Measurements from ENCODE around the gene MYD88.

The MYD88 gene

DNA sequence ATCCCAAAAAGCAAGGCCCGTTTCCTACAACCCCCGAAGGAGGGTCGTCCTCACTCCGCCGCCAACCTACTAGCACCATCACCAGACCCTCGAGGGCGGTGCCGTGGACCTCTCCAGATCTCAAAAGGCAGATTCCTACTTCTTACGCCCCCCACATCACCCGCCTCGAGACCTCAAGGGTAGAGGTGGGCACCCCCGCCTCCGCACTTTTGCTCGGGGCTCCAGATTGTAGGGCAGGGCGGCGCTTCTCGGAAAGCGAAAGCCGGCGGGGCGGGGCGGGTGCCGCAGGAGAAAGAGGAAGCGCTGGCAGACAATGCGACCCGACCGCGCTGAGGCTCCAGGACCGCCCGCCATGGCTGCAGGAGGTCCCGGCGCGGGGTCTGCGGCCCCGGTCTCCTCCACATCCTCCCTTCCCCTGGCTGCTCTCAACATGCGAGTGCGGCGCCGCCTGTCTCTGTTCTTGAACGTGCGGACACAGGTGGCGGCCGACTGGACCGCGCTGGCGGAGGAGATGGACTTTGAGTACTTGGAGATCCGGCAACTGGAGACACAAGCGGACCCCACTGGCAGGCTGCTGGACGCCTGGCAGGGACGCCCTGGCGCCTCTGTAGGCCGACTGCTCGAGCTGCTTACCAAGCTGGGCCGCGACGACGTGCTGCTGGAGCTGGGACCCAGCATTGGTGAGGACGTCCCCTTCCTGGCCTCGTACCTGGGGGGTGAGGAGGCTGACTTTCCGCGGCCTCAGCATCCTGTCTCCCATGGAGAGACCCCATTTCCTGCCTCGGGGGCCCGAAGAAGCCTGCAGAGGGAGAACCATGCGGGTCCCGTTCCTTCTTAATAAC is at the start of gene MYD88:
Gene MYD88, plus strand, starts transcription at position 313 of the 842 bp plus-strand sequence. Its CDS starts 40 bp downstream, at position 353.
- TF ChIP-seq, protein P1, sequence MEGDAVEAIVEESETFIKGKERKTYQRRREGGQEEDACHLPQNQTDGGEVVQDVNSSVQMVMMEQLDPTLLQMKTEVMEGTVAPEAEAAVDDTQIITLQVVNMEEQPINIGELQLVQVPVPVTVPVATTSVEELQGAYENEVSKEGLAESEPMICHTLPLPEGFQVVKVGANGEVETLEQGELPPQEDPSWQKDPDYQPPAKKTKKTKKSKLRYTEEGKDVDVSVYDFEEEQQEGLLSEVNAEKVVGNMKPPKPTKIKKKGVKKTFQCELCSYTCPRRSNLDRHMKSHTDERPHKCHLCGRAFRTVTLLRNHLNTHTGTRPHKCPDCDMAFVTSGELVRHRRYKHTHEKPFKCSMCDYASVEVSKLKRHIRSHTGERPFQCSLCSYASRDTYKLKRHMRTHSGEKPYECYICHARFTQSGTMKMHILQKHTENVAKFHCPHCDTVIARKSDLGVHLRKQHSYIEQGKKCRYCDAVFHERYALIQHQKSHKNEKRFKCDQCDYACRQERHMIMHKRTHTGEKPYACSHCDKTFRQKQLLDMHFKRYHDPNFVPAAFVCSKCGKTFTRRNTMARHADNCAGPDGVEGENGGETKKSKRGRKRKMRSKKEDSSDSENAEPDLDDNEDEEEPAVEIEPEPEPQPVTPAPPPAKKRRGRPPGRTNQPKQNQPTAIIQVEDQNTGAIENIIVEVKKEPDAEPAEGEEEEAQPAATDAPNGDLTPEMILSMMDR (IDR thresholded peaks at IDR 0.05; ENCODE audit: borderline replicate concordance, insufficient read depth, low read depth, low read length): no peak
- H3K4me3 ChIP-seq (ENCODE audit: low read depth, low read length): peak within 1 kb of the TSS; percentile 99

DNA sequence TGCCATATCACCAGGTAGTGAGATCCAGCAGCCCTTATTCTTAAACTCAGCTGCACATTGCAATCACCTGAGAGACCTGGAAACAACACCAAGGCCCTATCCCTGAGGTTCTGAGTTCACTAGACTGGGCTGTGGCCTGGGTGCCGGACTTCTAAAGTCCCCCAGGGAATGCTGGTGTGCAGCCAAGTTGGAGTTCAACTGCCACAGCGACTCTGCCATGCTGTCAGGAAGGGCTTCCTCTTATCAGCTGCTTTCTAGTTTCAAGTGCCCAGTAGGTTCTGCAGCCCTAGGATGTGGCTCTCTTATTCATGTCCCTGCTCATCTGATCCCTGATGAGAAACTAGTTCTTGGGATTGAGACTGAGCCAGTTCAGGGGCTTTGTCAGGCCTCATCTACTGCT is 49.3 kb upstream of the MYD88 start:
- H3K4me3 ChIP-seq (ENCODE audit: low read depth, low read length): no peak overlapping the region
- TF ChIP-seq, protein P1 (IDR thresholded peaks at IDR 0.05; ENCODE audit: borderline replicate concordance, insufficient read depth, low read depth, low read length): no peak

DNA sequence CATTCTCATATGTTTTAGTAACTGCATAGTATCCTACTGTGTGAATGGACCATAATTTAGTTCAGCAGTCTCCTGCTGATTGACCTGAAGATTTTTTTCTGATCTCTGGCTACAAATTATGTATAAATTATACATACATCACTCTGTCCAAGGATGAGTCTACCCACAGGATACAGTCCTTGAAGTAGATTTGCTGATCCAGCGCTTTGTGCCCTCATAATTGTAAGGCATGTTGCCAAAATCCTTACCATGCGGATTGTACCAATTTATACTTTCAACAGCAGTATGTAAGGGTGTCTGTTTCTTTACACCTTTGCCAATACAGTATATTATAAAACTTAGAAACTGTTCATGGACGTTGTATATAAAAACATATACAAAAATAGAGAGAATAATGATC is 48.0 kb upstream of the MYD88 start:
- no peak overlapping the region for H3K4me3 ChIP-seq (ENCODE audit: low read depth, low read length)
- TF ChIP-seq, protein P1 (IDR thresholded peaks at IDR 0.05; ENCODE audit: borderline replicate concordance, insufficient read depth, low read depth, low read length): no peak

DNA sequence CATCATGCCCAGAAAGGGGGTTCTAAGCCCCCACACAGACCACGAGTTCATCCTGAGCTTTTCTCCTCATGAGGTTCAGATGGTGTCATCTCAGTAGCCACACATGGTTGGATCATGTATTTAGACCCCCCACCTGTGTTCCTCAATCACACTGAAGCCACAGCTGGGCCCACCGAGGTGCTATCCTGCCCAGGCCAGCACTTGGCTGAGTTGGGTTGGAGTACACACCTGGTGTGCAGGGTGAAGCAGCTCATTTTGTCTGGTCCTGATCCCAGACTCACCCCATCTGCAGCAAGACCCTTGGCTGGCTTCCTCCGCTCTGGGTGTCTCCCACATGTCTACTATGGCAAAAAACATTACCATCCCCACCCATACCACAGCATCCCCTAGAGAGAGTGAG is 43.5 kb upstream of the MYD88 start:
- no peak overlapping the region for H3K4me3 ChIP-seq (ENCODE audit: low read depth, low read length)
- TF ChIP-seq, protein P1 (IDR thresholded peaks at IDR 0.05; ENCODE audit: borderline replicate concordance, insufficient read depth, low read depth, low read length): no peak

DNA sequence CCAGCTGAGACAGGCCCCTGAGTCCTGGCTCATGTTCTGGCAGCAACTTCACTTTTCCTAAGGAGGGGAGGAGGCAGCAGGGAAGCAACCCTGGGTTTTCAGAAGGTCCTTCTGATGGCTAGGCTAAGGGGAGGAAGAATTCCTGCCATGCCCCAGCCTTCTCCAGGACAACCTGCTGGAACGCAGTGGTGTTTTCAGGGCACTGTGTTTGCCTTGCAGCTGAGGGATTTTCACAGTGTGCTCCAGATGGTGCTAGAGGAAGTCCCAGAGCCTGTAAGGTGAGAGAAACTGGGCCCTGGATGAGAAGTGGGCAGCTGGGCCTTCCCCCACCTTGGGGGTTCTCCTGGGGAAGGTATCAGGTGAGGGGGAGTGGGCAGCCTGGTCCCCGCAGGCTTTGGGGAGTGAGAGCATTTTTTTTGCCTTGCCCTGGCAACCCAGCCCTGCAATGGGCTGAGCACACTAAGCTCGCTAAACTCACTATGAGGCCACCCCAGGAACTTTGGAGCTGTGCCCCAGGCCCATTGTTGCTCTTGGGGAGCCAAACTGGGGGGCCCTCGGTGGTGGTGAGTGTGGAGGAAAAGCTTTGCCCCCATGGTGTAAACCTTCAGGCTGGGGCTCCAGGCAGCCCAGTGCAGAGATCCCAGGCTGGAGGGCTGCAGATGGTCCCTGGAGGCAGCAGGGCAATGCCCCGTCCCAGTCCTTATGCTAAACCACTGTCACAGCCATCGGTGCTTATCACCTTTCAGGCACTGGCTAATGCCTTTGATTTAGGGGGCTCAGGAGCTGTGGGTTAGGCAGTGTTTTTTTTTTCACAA is 42.6 kb upstream of the MYD88 start:
- TF ChIP-seq, protein P1 (IDR thresholded peaks at IDR 0.05; ENCODE audit: borderline replicate concordance, insufficient read depth, low read depth, low read length): no peak
- no peak overlapping the region for H3K4me3 ChIP-seq (ENCODE audit: low read depth, low read length)

DNA sequence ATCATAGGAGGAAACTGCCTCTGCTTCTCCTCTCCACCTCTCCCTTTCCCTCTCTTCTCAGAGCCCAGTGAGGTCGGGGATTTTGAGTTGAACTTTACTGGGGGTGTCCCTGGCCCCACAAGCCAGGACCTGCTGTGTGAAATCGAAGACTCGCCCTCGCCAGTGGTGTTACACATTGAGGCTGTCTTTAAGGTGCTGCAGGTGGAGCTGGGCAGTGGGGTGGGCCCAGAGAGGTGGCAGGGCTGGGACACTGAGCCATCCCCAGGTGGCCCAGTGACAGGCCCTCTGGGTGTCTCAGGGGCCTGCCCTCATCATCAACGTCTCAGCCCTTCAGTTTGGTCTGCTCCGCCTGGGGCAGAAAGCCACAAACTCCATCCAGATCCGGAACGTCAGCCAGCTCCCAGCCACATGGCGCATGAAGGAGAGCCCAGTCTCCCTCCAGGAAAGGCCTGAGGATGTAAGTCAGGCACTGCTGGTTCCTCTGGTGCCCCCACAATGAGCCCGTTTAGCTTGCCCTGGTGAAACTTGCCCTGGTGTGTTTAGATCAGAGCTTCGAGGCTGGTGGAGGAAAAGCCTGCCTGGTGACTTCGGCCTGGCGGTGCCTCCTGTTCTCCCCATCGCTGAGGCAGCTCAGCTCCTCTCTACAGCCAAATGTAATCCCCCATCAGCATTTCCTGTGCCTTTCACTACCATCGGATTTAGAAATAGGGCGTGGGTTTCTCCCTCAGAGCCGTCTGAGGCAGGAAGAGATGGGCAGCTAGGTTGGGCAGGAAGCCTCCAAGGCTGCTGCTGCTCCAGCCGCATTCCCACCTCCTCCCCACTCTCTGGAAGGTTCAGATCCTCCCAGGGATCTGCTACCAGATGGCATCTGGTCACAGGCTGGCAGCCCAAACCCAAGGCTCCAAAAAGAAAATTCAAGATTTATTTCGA is 40.8 kb upstream of the MYD88 start:
- TF ChIP-seq, protein P1 (IDR thresholded peaks at IDR 0.05; ENCODE audit: borderline replicate concordance, insufficient read depth, low read depth, low read length): no peak
- H3K4me3 ChIP-seq (ENCODE audit: low read depth, low read length): no peak overlapping the region
